SK-N-SH (cell line): ENCODE measurements around the gene TMEM109.

Experiments used
- CTCF ChIP-seq: fragments of 200-600 bp; sonication (generic); IDR thresholded peaks from 2 replicates; pipeline ENCODE4 v1.6.1; 2017; ENCODE audit warnings: antibody characterized with exemption, mild to moderate bottlenecking, moderate library complexity
- EZH2phosphoT487 ChIP-seq: fragments of 200-600 bp; sonication (generic); IDR thresholded peaks from 2 replicates; pipeline ENCODE4 v1.6.1; 2017; ENCODE audit warnings: low read depth, mixed run types, mild to moderate bottlenecking, antibody characterized with exemption, moderate library complexity, borderline replicate concordance
- GABPA ChIP-seq: IDR thresholded peaks from 2 replicates; pipeline ENCODE4 v1.4.0; 2012; ENCODE audit warnings: low read depth, mild to moderate bottlenecking
- JUND ChIP-seq: IDR thresholded peaks from 2 replicates; pipeline ENCODE4 v1.4.0; 2012
- MAX ChIP-seq: IDR thresholded peaks from 2 replicates; pipeline ENCODE4 v1.4.0; 2012; ENCODE audit warnings: low read depth
- POLR2AphosphoS5 ChIP-seq: IDR thresholded peaks from 2 replicates; pipeline ENCODE4 v1.6.1; 2012; ENCODE audit warnings: low read depth, low read length
- RAD21 ChIP-seq: IDR thresholded peaks from 2 replicates; pipeline ENCODE4 v1.6.1; 2012; ENCODE audit warnings: mild to moderate bottlenecking, low read length
- RCOR1 ChIP-seq: fragments of 150-350 bp; IDR thresholded peaks from 2 replicates; pipeline ENCODE4 v1.6.1; 2017; ENCODE audit warnings: antibody characterized with exemption, low read length
- REST ChIP-seq: IDR thresholded peaks from 2 replicates; pipeline ENCODE4 v1.6.1; 2012; ENCODE audit warnings: mild to moderate bottlenecking, low read depth, low read length, moderate library complexity
- TAF1 ChIP-seq: IDR thresholded peaks from 2 replicates; pipeline ENCODE4 v1.6.1; 2012; ENCODE audit warnings: low read depth, mild to moderate bottlenecking, low read length, moderate library complexity, borderline replicate concordance
- TCF12 ChIP-seq: IDR thresholded peaks from 2 replicates; pipeline ENCODE4 v1.4.0; 2012
- ZBTB33 ChIP-seq: IDR thresholded peaks from 2 replicates; pipeline ENCODE4 v1.4.0; 2012; ENCODE audit warnings: low read depth, borderline replicate concordance

- no peak for TF ChIP-seq CTCF
- TF ChIP-seq TAF1 = no peak
- no peak for TF ChIP-seq RAD21
- no peak for TF ChIP-seq MAX
- TF ChIP-seq RCOR1 = no peak
- TF ChIP-seq REST = no peak
- TF ChIP-seq POLR2AphosphoS5 = no peak
- TF ChIP-seq JUND = no peak
- TF ChIP-seq EZH2phosphoT487 = no peak
- TF ChIP-seq ZBTB33 = no peak
- TF ChIP-seq TCF12 = no peak
- no peak for TF ChIP-seq GABPA
Observed at GRCh38 chr11:60872124-60872960, 41.6 kb upstream of the TMEM109 start.
